HepG2 (cell line): ENCODE results near the gene PXMP2. TPM values are rescaled to one million over a fixed set of nuclear protein-coding genes. Genes with fewer than 3 reads are reported as not detected.

Experiments used
- AHR ChIP-seq: IDR thresholded peaks from 2 replicates; pipeline ENCODE4 v1.6.1; 2018; ENCODE audit warnings: missing genetic modification reagents, missing compliant biosample characterization
- FOXA1 ChIP-seq, 2 experiments: fragments of 450-650 bp in 1 of 2; sonication (generic) in 1 of 2; formaldehyde crosslinking in 1 of 2; IDR thresholded peaks; 2 replicates each; pipeline versions ENCODE4 v1.4.0 to v1.6.1; 2016 to 2020; ENCODE audit warnings: missing genetic modification reagents in 1 of 2
- PRPF4 ChIP-seq: fragments of 200-400 bp; formaldehyde crosslinking; IDR thresholded peaks from 2 replicates; pipeline ENCODE4 v1.6.1; 2016; ENCODE audit warnings: low read length, low read depth; ENCODE audit not compliant: poor library complexity, severe bottlenecking
- SAFB2 ChIP-seq: sonication (generic); formaldehyde crosslinking; IDR thresholded peaks from 2 replicates; pipeline ENCODE4 v1.5.1; 2020; ENCODE audit warnings: missing genetic modification reagents, low read depth, mild to moderate bottlenecking, borderline replicate concordance
- SNAPC2 ChIP-seq: sonication (generic); formaldehyde crosslinking; IDR thresholded peaks from 2 replicates; pipeline ENCODE4 v1.8.1; 2022; ENCODE audit warnings: mild to moderate bottlenecking, missing genetic modification reagents
- SOX13 ChIP-seq, 3 experiments: fragments of 450-650 bp in 1 of 3; sonication (generic) in 1 of 3; formaldehyde crosslinking in 1 of 3; IDR thresholded peaks in 2 of 3; conservative IDR thresholded peaks in 1 of 3; 2 replicates each; pipeline versions ENCODE4 v1.5.0 to v1.6.1; 2016 to 2020; ENCODE audit warnings: antibody characterized with exemption in 1 of 3, mild to moderate bottlenecking in 1 of 3, missing compliant biosample characterization in 1 of 3, missing genetic modification reagents in 1 of 3, moderate library complexity in 1 of 3
- ZBTB21 ChIP-seq: sonication (generic); formaldehyde crosslinking; IDR thresholded peaks from 2 replicates; pipeline ENCODE4 v1.4.0; 2020; ENCODE audit warnings: missing genetic modification reagents
- ZFP82 ChIP-seq: sonication (generic); formaldehyde crosslinking; IDR thresholded peaks from 2 replicates; pipeline ENCODE4 v1.5.1; 2020; ENCODE audit warnings: mild to moderate bottlenecking, missing genetic modification reagents, borderline replicate concordance
- ZFX ChIP-seq: sonication (generic); formaldehyde crosslinking; IDR thresholded peaks from 2 replicates; pipeline ENCODE4 v1.4.0; 2020; ENCODE audit warnings: mild to moderate bottlenecking, low read depth, missing genetic modification reagents, moderate library complexity
- ZNF790 ChIP-seq: sonication (generic); formaldehyde crosslinking; IDR thresholded peaks from 2 replicates; pipeline ENCODE4 v1.8.0; 2022; ENCODE audit warnings: missing genetic modification reagents, mild to moderate bottlenecking, borderline replicate concordance
- ZNF891 ChIP-seq: sonication (generic); formaldehyde crosslinking; IDR thresholded peaks from 2 replicates; pipeline ENCODE4 v1.5.0; 2020; ENCODE audit warnings: mild to moderate bottlenecking, missing genetic modification reagents
- polyA plus RNA-seq, 8 experiments: library from polyadenylated mRNA; depleted of rRNA in 3 of 8; stranded (reverse) in 7 of 8; unstranded in 1 of 8; fragments of >200 nt; fragmentation: Illumina TruSeq in 4 of 8; extraction: Trizol in 4 of 8; gene quantifications; 2 replicates each; pipeline versions ENCODE4 v1.2.1 to v1.2.3, GENCODE V29; 2011 to 2016; ENCODE audit warnings: low read depth in 4 of 8, missing spikeins in 1 of 8, mixed read lengths in 1 of 8; ENCODE audit not compliant: insufficient read depth in 1 of 8
- total RNA-seq, 5 experiments: library from RNA; depleted of rRNA; stranded (reverse); fragments of >200 nt; fragmentation: Illumina TruSeq; extraction: Trizol; gene quantifications; 2 replicates each; pipeline ENCODE4 v1.2.3, GENCODE V29; 2016; ENCODE audit warnings: low read depth in 1 of 5
- TF ChIP-seq, protein P1 (sequence below): sonication (generic); formaldehyde crosslinking; IDR thresholded peaks from 2 replicates; pipeline ENCODE4 v1.8.0; 2022; ENCODE audit warnings: missing genetic modification reagents, mild to moderate bottlenecking, borderline replicate concordance
- TF ChIP-seq, protein P2 (sequence below): sonication (generic); formaldehyde crosslinking; IDR thresholded peaks from 2 replicates; pipeline ENCODE4 v1.4.0; 2020; ENCODE audit warnings: mild to moderate bottlenecking, missing genetic modification reagents
- TF ChIP-seq, protein P3 (sequence below): IDR thresholded peaks from 2 replicates; pipeline ENCODE4 v1.6.1; 2012; ENCODE audit warnings: inconsistent platforms
- TF ChIP-seq, protein P4 (sequence below): sonication (generic); formaldehyde crosslinking; IDR thresholded peaks from 2 replicates; pipeline ENCODE4 v1.4.0; 2020; ENCODE audit warnings: missing genetic modification reagents
- TF ChIP-seq, protein P5 (sequence below): sonication (generic); formaldehyde crosslinking; IDR thresholded peaks from 2 replicates; pipeline ENCODE4 v1.5.0; 2020; ENCODE audit warnings: missing genetic modification reagents
- TF ChIP-seq, protein P6 (sequence below): sonication (generic); formaldehyde crosslinking; IDR thresholded peaks from 2 replicates; pipeline ENCODE4 v1.4.0; 2020; ENCODE audit warnings: missing genetic modification reagents, borderline replicate concordance

Gene PXMP2
- total and polyA plus RNA-seq, 2 of the 13 experiments (the other 11 are each of a cell fraction or from before 2014, with no cell fraction given), result 25.5 to 42.9 TPM

DNA sequence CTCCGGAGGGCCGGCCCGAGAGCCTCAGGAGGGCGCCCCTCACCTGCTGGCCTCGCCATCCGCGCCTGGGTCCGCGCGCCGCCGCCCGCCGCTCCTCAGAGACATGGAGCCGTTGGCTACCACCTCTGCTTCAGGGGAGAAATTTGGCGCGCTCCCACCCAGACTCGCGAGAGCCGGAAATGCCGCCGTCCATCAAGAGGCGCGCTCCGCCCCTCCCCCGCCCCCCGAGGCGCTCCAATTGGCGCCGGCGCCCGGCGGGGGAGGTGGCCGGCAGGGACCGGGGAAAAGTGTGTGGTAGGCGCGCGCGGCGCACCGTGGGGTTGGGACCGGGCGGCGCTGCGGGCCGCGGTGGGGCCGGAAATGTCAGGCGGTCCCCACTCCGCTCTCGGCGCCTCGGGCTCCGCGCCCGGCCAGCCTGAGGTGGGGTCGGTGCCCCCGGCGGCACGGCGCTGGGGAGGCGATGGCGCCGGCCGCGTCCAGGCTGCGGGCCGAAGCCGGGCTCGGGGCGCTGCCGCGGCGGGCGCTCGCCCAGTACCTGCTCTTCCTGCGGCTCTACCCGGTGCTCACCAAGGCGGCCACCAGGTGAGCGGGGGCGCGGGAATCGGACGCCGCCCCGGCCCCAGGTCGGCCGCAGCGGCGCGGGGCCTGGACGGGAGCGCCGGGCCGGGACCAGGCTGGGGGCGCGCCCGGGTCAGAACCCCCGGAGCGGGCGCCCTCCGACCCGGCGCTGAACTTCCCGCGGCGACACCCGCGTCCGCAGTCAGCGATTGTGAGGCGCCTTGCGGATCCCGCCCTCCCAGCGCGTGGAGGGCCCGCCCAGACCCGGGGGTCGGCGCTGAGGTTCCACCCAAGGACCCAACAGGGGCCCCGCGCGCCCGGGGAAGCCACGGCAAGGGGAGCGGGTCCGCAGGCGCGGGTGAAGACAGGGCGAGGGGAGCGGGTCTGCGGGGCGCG lies at the start of gene PXMP2, which contains the start of gene POLE (continued):
- TF ChIP-seq, protein P1, sequence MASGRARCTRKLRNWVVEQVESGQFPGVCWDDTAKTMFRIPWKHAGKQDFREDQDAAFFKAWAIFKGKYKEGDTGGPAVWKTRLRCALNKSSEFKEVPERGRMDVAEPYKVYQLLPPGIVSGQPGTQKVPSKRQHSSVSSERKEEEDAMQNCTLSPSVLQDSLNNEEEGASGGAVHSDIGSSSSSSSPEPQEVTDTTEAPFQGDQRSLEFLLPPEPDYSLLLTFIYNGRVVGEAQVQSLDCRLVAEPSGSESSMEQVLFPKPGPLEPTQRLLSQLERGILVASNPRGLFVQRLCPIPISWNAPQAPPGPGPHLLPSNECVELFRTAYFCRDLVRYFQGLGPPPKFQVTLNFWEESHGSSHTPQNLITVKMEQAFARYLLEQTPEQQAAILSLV (CRISPR knock-in tag), result peak; percentile 77; the same call in 1 of the 2 replicates
- TF ChIP-seq ZFP82, result no peak
- TF ChIP-seq SAFB2 (CRISPR knock-in tag), result no peak; the same call in 1 of the 2 replicates
- TF ChIP-seq, protein P2, sequence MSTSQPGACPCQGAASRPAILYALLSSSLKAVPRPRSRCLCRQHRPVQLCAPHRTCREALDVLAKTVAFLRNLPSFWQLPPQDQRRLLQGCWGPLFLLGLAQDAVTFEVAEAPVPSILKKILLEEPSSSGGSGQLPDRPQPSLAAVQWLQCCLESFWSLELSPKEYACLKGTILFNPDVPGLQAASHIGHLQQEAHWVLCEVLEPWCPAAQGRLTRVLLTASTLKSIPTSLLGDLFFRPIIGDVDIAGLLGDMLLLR (CRISPR knock-in tag), result 0 out of 2 replicates have a peak, but pooled peaks have one; percentile 12
- TF ChIP-seq ZNF790 (CRISPR knock-in tag), result no peak
- TF ChIP-seq SOX13 (IDR thresholded peaks at IDR 0.05), result no peak
- no peak for TF ChIP-seq SOX13 (CRISPR knock-in tag; conservative IDR thresholded peaks at IDR 0.05 in 1 of 2, IDR thresholded peaks at IDR 0.05 in 1 of 2)
- TF ChIP-seq, protein P3, sequence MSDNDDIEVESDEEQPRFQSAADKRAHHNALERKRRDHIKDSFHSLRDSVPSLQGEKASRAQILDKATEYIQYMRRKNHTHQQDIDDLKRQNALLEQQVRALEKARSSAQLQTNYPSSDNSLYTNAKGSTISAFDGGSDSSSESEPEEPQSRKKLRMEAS, result peak; percentile 82
- TF ChIP-seq, protein P4, sequence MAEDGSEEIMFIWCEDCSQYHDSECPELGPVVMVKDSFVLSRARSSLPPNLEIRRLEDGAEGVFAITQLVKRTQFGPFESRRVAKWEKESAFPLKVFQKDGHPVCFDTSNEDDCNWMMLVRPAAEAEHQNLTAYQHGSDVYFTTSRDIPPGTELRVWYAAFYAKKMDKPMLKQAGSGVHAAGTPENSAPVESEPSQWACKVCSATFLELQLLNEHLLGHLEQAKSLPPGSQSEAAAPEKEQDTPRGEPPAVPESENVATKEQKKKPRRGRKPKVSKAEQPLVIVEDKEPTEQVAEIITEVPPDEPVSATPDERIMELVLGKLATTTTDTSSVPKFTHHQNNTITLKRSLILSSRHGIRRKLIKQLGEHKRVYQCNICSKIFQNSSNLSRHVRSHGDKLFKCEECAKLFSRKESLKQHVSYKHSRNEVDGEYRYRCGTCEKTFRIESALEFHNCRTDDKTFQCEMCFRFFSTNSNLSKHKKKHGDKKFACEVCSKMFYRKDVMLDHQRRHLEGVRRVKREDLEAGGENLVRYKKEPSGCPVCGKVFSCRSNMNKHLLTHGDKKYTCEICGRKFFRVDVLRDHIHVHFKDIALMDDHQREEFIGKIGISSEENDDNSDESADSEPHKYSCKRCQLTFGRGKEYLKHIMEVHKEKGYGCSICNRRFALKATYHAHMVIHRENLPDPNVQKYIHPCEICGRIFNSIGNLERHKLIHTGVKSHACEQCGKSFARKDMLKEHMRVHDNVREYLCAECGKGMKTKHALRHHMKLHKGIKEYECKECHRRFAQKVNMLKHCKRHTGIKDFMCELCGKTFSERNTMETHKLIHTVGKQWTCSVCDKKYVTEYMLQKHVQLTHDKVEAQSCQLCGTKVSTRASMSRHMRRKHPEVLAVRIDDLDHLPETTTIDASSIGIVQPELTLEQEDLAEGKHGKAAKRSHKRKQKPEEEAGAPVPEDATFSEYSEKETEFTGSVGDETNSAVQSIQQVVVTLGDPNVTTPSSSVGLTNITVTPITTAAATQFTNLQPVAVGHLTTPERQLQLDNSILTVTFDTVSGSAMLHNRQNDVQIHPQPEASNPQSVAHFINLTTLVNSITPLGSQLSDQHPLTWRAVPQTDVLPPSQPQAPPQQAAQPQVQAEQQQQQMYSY, result no peak
- no peak for TF ChIP-seq PRPF4
- peak; percentile 74 for TF ChIP-seq ZFX (CRISPR knock-in tag)
- TF ChIP-seq FOXA1 (IDR thresholded peaks at IDR 0.05), result no peak
- no peak for TF ChIP-seq FOXA1 (CRISPR knock-in tag; IDR thresholded peaks at IDR 0.05)
- TF ChIP-seq AHR (CRISPR knock-in tag), result no peak; the same call in 1 of the 2 replicates
- TF ChIP-seq, protein P5, sequence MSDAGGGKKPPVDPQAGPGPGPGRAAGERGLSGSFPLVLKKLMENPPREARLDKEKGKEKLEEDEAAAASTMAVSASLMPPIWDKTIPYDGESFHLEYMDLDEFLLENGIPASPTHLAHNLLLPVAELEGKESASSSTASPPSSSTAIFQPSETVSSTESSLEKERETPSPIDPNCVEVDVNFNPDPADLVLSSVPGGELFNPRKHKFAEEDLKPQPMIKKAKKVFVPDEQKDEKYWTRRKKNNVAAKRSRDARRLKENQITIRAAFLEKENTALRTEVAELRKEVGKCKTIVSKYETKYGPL (CRISPR knock-in tag), result no peak
- no peak for TF ChIP-seq ZBTB21 (CRISPR knock-in tag)
- peak; percentile 39; the same call in 1 of the 2 replicates for TF ChIP-seq SNAPC2 (CRISPR knock-in tag)
- TF ChIP-seq, protein P6, sequence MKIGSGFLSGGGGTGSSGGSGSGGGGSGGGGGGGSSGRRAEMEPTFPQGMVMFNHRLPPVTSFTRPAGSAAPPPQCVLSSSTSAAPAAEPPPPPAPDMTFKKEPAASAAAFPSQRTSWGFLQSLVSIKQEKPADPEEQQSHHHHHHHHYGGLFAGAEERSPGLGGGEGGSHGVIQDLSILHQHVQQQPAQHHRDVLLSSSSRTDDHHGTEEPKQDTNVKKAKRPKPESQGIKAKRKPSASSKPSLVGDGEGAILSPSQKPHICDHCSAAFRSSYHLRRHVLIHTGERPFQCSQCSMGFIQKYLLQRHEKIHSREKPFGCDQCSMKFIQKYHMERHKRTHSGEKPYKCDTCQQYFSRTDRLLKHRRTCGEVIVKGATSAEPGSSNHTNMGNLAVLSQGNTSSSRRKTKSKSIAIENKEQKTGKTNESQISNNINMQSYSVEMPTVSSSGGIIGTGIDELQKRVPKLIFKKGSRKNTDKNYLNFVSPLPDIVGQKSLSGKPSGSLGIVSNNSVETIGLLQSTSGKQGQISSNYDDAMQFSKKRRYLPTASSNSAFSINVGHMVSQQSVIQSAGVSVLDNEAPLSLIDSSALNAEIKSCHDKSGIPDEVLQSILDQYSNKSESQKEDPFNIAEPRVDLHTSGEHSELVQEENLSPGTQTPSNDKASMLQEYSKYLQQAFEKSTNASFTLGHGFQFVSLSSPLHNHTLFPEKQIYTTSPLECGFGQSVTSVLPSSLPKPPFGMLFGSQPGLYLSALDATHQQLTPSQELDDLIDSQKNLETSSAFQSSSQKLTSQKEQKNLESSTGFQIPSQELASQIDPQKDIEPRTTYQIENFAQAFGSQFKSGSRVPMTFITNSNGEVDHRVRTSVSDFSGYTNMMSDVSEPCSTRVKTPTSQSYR (CRISPR knock-in tag), result peak; percentile 85
- peak; percentile 63; the same call in 1 of the 2 replicates for TF ChIP-seq ZNF891 (CRISPR knock-in tag)
